HepG2 (cell line): ENCODE measurements around the gene PUS3. TPM values are rescaled to one million over a fixed set of nuclear protein-coding genes. Genes with fewer than 3 reads are reported as not detected.

Experiments used
- ATAC-seq: fragments of 200-7000 bp; cut with Tn5 transposase; 3 replicates; pipeline ENCODE4 v1.9.1; 2020; ENCODE audit warnings: mild to moderate bottlenecking, moderate library complexity
- BruUV-seq: library from RNA; stranded (reverse); fragments of 400-500 nt; replicated peaks from 2 replicates; lab custom pipeline; 2021; lab: Mats Ljungman, UMichigan
- CTCF ChIA-PET: fragments of 300-600 bp; formaldehyde crosslinking; extraction: SDS; loops from one replicate; lab custom pipeline; 2021; ENCODE audit warnings: low total read pairs, inconsistent platforms, low intra/inter-chr PET ratio; lab: Yijun Ruan, JAX
- POLR2A ChIA-PET: fragments of 350-600 bp; sonication (Branson Sonifier 250); formaldehyde crosslinking; loops from one replicate; lab custom pipeline; 2020; ENCODE audit warnings: antibody characterized with exemption, inconsistent platforms; lab: Yijun Ruan, JAX
- DNase-seq: peaks from one replicate; pipeline ENCODE4 v3.0.0-alpha.2; 2015; ENCODE audit warnings: low spot score
- FAIRE-seq: peaks from 3 replicates; lab custom pipeline; 2011; peaks lifted over from hg19 to GRCh38; lab: Jason Lieb, UNC
- H2AFZ ChIP-seq: one replicate; pipeline ENCODE4 v1.6.1; 2011; ENCODE audit warnings: low read length, inconsistent platforms
- H3K27ac ChIP-seq: fragments of 300-600 bp; 3 replicates; pipeline ENCODE4 v1.8.0; 2011; ENCODE audit warnings: mixed run types, mild to moderate bottlenecking, mixed read lengths, low read length, inconsistent platforms; ENCODE audit not compliant: insufficient read depth; ENCODE audit errors: extremely low read length
- H3K27me3 ChIP-seq, 2 experiments: fragments of 200-600 bp in 1 of 2; 2 replicates in 1 of 2; 3 replicates in 1 of 2; pipeline versions ENCODE4 v1.6.0 to v1.8.0; 2011; ENCODE audit warnings: low read length in 2 of 2, mild to moderate bottlenecking in 2 of 2, moderate library complexity in 2 of 2, inconsistent platforms in 1 of 2; ENCODE audit not compliant: insufficient read depth in 2 of 2, control insufficient read depth in 1 of 2
- H3K36me3 ChIP-seq, 2 experiments: fragments of 200-600 bp in 1 of 2; replicated peaks in 1 of 2; 2 replicates in 1 of 2; 3 replicates in 1 of 2; pipeline versions ENCODE4 v1.5.1 to v1.8.0; 2011; ENCODE audit warnings: low read length in 2 of 2, inconsistent platforms in 1 of 2; ENCODE audit not compliant: insufficient read depth in 2 of 2, control insufficient read depth in 1 of 2
- H3K4me1 ChIP-seq: 2 replicates; pipeline ENCODE4 v1.5.1; 2012; ENCODE audit warnings: low read length, inconsistent platforms; ENCODE audit not compliant: insufficient read depth
- H3K4me2 ChIP-seq: 2 replicates; pipeline ENCODE4 v1.6.0; 2011; ENCODE audit warnings: low read depth, low read length, inconsistent platforms
- H3K4me3 ChIP-seq, 3 experiments: fragments of 200-600 bp in 1 of 3; sonication (generic), shearing (Covaris generic) in 1 of 3; replicated peaks in 1 of 3; 2 replicates each; pipeline ENCODE4 v1.5.1; 2011 to 2016; ENCODE audit warnings: low read length in 3 of 3, inconsistent platforms in 2 of 3, low read depth in 2 of 3, mild to moderate bottlenecking in 2 of 3, control low read depth in 1 of 3, mixed read lengths in 1 of 3; ENCODE audit not compliant: insufficient read depth in 1 of 3
- H3K79me2 ChIP-seq: one replicate; pipeline ENCODE4 v1.6.1; 2011; ENCODE audit warnings: low read length, inconsistent platforms; ENCODE audit not compliant: insufficient read depth
- H3K9ac ChIP-seq: 2 replicates; pipeline ENCODE4 v1.6.0; 2011; ENCODE audit warnings: mild to moderate bottlenecking, low read depth, low read length, inconsistent platforms; ENCODE audit not compliant: insufficient read depth
- H3K9me3 ChIP-seq: 2 replicates; pipeline ENCODE4 v1.5.1; 2012; ENCODE audit warnings: mild to moderate bottlenecking, low read length
- H4K20me1 ChIP-seq: 2 replicates; pipeline ENCODE4 v1.6.0; 2011; ENCODE audit warnings: inconsistent platforms, mild to moderate bottlenecking, low read length, moderate library complexity; ENCODE audit not compliant: insufficient read depth
- GZF1 ChIP-seq: sonication (generic); formaldehyde crosslinking; IDR thresholded peaks from 2 replicates; pipeline ENCODE4 v1.5.1; 2020; ENCODE audit warnings: mild to moderate bottlenecking, missing genetic modification reagents
- KMT2B ChIP-seq: IDR thresholded peaks from 2 replicates; pipeline ENCODE4 v1.6.1; 2016; ENCODE audit warnings: missing genetic modification reagents, missing compliant biosample characterization
- NPAS2 ChIP-seq: sonication (generic); formaldehyde crosslinking; IDR thresholded peaks from 2 replicates; pipeline ENCODE4 v1.8.0; 2022; ENCODE audit warnings: mild to moderate bottlenecking, missing genetic modification reagents, borderline replicate concordance
- PBX2 ChIP-seq: IDR thresholded peaks from 2 replicates; pipeline ENCODE4 v1.6.1; 2016; ENCODE audit warnings: control low read depth
- ZNF546 ChIP-seq: sonication (generic); formaldehyde crosslinking; conservative IDR thresholded peaks from 2 replicates; pipeline ENCODE4 v1.8.1; 2023; ENCODE audit warnings: mild to moderate bottlenecking, missing genetic modification reagents
- ZNF562 ChIP-seq: sonication (generic); formaldehyde crosslinking; IDR thresholded peaks from 2 replicates; pipeline ENCODE4 v1.8.0; 2022; ENCODE audit warnings: missing genetic modification reagents, borderline replicate concordance
- WGBS: methylation state at CpG from one replicate; pipeline ENCODE4 v1.1.6; 2017; ENCODE audit warnings: low lambda C conversion rate; 5-methylcytosine and 5-hydroxymethylcytosine counted together
- in situ Hi-C: cut with HindIII; loops from 2 replicates; pipeline ENCODE4 v1.10.0; 2017; ENCODE audit warnings: low pct_unique_long_range_greater_than_20kb; ENCODE audit not compliant: extremely low pct_ligation_motif_present
- intact Hi-C: fragments of 100-400 bp; cut with micrococcal nuclease; formaldehyde crosslinking; loops from one replicate; pipeline ENCODE4 v1.10.0; 2022; ENCODE audit not compliant: unreplicated experiment
- polyA plus RNA-seq, 8 experiments: library from polyadenylated mRNA; depleted of rRNA in 3 of 8; stranded (reverse) in 7 of 8; unstranded in 1 of 8; fragments of >200 nt; fragmentation: Illumina TruSeq in 4 of 8; extraction: Trizol in 4 of 8; gene quantifications; 2 replicates each; pipeline versions ENCODE4 v1.2.1 to v1.2.3, GENCODE V29; 2011 to 2016; ENCODE audit warnings: low read depth in 4 of 8, missing spikeins in 1 of 8, mixed read lengths in 1 of 8; ENCODE audit not compliant: insufficient read depth in 1 of 8
- total RNA-seq, 5 experiments: library from RNA; depleted of rRNA; stranded (reverse); fragments of >200 nt; fragmentation: Illumina TruSeq; extraction: Trizol; gene quantifications; 2 replicates each; pipeline ENCODE4 v1.2.3, GENCODE V29; 2016; ENCODE audit warnings: low read depth in 1 of 5

Gene PUS3
- total and polyA plus RNA-seq, 2 of the 13 experiments (the other 11 are each of a cell fraction or from before 2014, with no cell fraction given): 6.0 to 18.2 TPM

DNA sequence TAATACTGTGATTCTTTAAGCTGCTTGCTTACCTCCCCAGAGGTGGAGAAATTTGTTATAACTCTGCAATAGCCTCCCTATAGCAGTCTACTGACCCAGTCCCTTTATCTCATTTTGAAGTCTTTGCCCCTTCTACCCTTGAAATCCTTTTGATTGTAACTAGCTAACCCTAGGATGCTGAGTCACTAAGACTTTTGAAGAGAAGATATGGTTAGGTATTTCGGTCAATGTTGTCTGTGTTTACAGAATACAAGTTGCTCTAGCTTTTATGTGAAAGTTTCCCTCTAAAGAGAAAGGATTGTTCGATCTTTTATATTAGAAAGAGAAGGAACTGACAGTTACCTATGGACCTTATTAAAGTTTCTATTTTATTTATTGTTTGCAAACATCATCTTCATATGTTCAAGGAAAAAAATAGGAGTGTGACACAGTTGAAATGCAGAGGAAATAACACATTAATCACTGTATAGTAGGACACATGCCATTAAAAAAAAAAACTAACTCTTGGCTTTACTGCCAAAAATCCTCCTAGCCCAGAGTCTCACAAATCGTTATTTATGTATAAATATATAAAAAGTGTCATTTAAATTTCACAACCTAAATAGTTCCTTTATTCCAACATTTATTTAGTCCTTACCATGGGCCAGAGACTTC is 12.4 kb downstream of the PUS3 start:
- TSS peak; percentile 32 for BruUV-seq
- no peak for DNase-seq
- Histone ChIP-seq H3K27ac (no peak overlapping the region), H3K4me2 (no peak overlapping the region), H3K4me3 (no peak overlapping the region), H3K79me2 (no peaks in the 10 kb centered on the region), H2AFZ (no peak overlapping the region)
- in situ Hi-C loops: no loop called here
- 64% methylated on average over 3 of the region's 3 CpGs for WGBS
- TF ChIP-seq NPAS2 (CRISPR knock-in tag): no peak
- TF ChIP-seq, all 625 proteins: peak for 0
- Histone ChIP-seq H3K9me3 (no peaks in the 10 kb centered on the region), H3K4me1 (peaks cover 31% of the 10 kb centered on the region), H3K9ac (no peak overlapping the region), H3K36me3 (peaks cover 0 to 10% of the 10 kb centered on the region in 2 experiments; a peak in 2 of 5 replicates), H3K27me3 (no peaks in the 10 kb centered on the region), H4K20me1 (no peaks in the 10 kb centered on the region)
- FAIRE-seq (no peak), ATAC-seq (no peak)
- ChIA-PET POLR2A (no interaction called here), CTCF (no interaction called here)
- intact Hi-C loops: no loop called here

DNA sequence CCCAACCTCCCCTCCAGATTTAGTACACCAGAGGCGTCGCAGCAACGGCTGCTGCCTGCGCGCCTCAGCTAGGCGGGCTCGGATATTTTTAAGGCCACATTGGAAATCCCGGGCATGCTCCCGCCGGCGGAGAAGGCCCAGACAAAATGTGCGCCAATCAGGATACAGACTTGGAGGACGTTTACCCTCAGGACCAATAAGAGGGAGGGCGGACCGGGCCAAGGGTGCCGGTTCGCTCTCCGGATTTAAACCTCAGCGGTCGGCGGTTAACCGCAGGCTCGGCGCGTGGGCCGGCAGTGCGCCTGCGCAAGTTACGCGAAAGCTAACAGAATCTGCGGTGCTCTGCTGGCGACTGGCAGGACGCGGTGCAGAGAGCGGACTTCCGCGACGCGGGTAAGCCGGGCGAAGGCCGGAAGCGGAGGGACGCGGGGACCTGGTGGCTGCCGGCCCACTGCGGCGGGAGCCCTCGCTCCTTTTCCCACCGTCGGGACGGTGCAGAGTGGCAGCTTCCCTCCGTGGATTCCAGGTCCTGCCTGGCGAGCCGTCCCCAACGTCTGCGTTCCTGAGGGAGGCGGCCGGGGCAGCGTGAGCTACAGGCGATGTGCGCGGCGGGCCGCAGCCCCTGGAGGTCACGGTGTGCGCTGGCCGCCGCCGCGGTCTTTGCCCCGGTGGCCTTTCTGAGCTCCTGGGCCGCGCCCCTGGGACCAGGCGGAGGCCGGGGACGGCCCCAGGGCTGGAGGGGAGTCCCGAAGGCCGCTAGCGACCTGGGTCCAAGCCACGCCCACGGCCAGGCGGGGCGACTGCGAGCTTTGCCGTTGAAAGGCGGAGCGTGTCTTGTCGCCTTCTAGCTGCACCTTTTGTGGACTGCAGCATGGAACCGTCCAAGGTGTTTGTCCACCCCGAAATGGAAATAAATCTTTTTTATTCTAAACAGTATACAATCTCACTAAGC is 15.4 kb downstream of the PUS3 start, which contains the start of gene HYLS1:
Gene HYLS1, plus strand, starts transcription at position 296 of the 952 bp plus-strand sequence. CDS start 11,701 bp downstream, outside the sequence.
- Histone ChIP-seq H3K4me3 (peak within 1 kb of the TSS; percentile 65 to 78 (median 73)), H3K27me3 (no peaks in the 10 kb centered on the region), H3K9me3 (no peaks in the 10 kb centered on the region), H3K4me1 (peaks cover 38% of the 10 kb centered on the region), H2AFZ (no peak within 1 kb of the TSS), H3K4me2 (peak within 1 kb of the TSS; percentile 69), H3K36me3 (no peaks in the 10 kb centered on the region; a peak in 1 of 5 replicates), H3K79me2 (no peaks in the 10 kb centered on the region), H3K9ac (peak within 1 kb of the TSS; percentile 76), H3K27ac (peak within 1 kb of the TSS; percentile 89), H4K20me1 (no peaks in the 10 kb centered on the region)
- ChIA-PET CTCF (no interaction called here), POLR2A (interaction anchor here (0.9 to 1.6 kb wide), 7 partner anchors 8 to 1141 kb away, joined by 3 to 17 read pairs (median 5); partner anchors contain the start of genes EI24, PUS3 and STT3A)
- BruUV-seq: TSS peak; percentile 65
- intact Hi-C loops (no loop called here), in situ Hi-C loops (no loop called here)
- WGBS: 62% methylated on average over 49 of the region's 91 CpGs
- peak; percentile 72 for DNase-seq
- peak; percentile 50 for FAIRE-seq
- peak; percentile 95 for ATAC-seq
- 0 out of 2 replicates have a peak, but pooled peaks have one; percentile 77 for TF ChIP-seq ZNF546 (CRISPR knock-in tag)
- TF ChIP-seq GZF1 (CRISPR knock-in tag): 0 out of 2 replicates have a peak, but pooled peaks have one; percentile 17
- no peak for TF ChIP-seq PBX2
- TF ChIP-seq KMT2B: peak; percentile 64; the same call in 1 of the 2 replicates
- peak; percentile 64; the same call in 1 of the 2 replicates for TF ChIP-seq ZNF562 (CRISPR knock-in tag)
